ENCODE results near the gene B3GALT5. TPM values are rescaled to one million over a fixed set of nuclear protein-coding genes. Genes with fewer than 3 reads are reported as not detected.

Gene B3GALT5
- total RNA-seq, 1 experiment from 2014 or later = 1.5 TPM

GRCh38 chr21:39659070-39659815 is 46.5 kb downstream of the B3GALT5 start:
- peaks cover 10% of the 10 kb centered on the region for H3K4me1 ChIP-seq (ENCODE audit: insufficient read depth, low read length)
- no peaks in the 10 kb centered on the region for H3K27me3 ChIP-seq (ENCODE audit: low read length)
- H4K20me1 ChIP-seq (ENCODE audit: low read length) = no peaks in the 10 kb centered on the region
- BruUV-seq (replicated peaks) = no TSS peak
- H3K79me2 ChIP-seq (ENCODE audit: low read length) = no peaks in the 10 kb centered on the region
- POLR2A ChIA-PET (ENCODE audit: unreplicated experiment) = no interaction called here
- no peak overlapping the region for H3K4me2 ChIP-seq (ENCODE audit: low read length)
- H2AFZ ChIP-seq (ENCODE audit: low read length) = no peak overlapping the region
- no peak overlapping the region for H3K4me3 ChIP-seq (ENCODE audit: low read length)
- no peak for DNase-seq
- H3K27ac ChIP-seq (ENCODE audit: low read length) = no peak overlapping the region
- H3F3A ChIP-seq (ENCODE audit: low read length, unreplicated experiment) = no peaks in the 10 kb centered on the region
- no peak overlapping the region for H3K9ac ChIP-seq (ENCODE audit: low read length)
- TF ChIP-seq EZH2phosphoT487 (IDR thresholded peaks at IDR 0.05; ENCODE audit: borderline replicate concordance, low read length) (no peak), EZH2 (IDR thresholded peaks at IDR 0.05; ENCODE audit: low read length, unreplicated experiment) (no peak), CTCF (conservative IDR thresholded peaks at IDR 0.05; ENCODE audit: low read depth, low read length) (no peak)
- intact Hi-C loops (cut with micrococcal nuclease) = no loop called here
- H3K36me3 ChIP-seq (ENCODE audit: low read depth, low read length) = no peaks in the 10 kb centered on the region
- H3K9me3 ChIP-seq (ENCODE audit: low read length) = no peaks in the 10 kb centered on the region
- CTCF ChIA-PET = no interaction called here
- no peaks in the 10 kb centered on the region for H3K9me2 ChIP-seq (replicated peaks; ENCODE audit: low read length)
- no peak for ATAC-seq

GRCh38 chr21:39660191-39660980 is 47.6 kb downstream of the B3GALT5 start:
- H3K4me2 ChIP-seq (ENCODE audit: low read length) = peak overlapping the region; percentile 67
- BruUV-seq (replicated peaks) = no TSS peak

More at GRCh38 chr21:39660191-39660980, 47.6 kb downstream of the B3GALT5 start:
- Histone ChIP-seq H4K20me1 (ENCODE audit: low read length) (no peaks in the 10 kb centered on the region), H3K9me2 (replicated peaks; ENCODE audit: low read length) (no peaks in the 10 kb centered on the region), H3K27me3 (ENCODE audit: low read length) (no peaks in the 10 kb centered on the region), H3K4me3 (ENCODE audit: low read length) (no peak overlapping the region; the same call in 1 of the 2 replicates), H3K36me3 (ENCODE audit: low read depth, low read length) (no peaks in the 10 kb centered on the region), H3F3A (ENCODE audit: low read length, unreplicated experiment) (no peaks in the 10 kb centered on the region), H3K4me1 (ENCODE audit: insufficient read depth, low read length) (peaks cover 10% of the 10 kb centered on the region), H3K9me3 (ENCODE audit: low read length) (no peaks in the 10 kb centered on the region), H3K9ac (ENCODE audit: low read length) (no peak overlapping the region), H2AFZ (ENCODE audit: low read length) (peak overlapping the region; percentile 72), H3K27ac (ENCODE audit: low read length) (no peak overlapping the region), H3K79me2 (ENCODE audit: low read length) (no peaks in the 10 kb centered on the region)
- intact Hi-C loops (cut with micrococcal nuclease) = no loop called here
- CTCF ChIA-PET = no interaction called here
- DNase-seq = peak; percentile 61
- peak; percentile 98 for ATAC-seq
- POLR2A ChIA-PET (ENCODE audit: unreplicated experiment) = no interaction called here
- TF ChIP-seq CTCF (conservative IDR thresholded peaks at IDR 0.05; ENCODE audit: low read depth, low read length) (no peak), EZH2 (IDR thresholded peaks at IDR 0.05; ENCODE audit: low read length, unreplicated experiment) (no peak), EZH2phosphoT487 (IDR thresholded peaks at IDR 0.05; ENCODE audit: borderline replicate concordance, low read length) (no peak)

All from PC-3 (cell line).